H9 (cell line): ENCODE data around the gene KRT86. TPM values are rescaled to one million over a fixed set of nuclear protein-coding genes. Genes with fewer than 3 reads are reported as not detected.

Experiments used
- DNase-seq: peaks from one replicate; pipeline ENCODE4 v3.0.0-alpha.2; 2017
- H2AFZ ChIP-seq: one replicate; pipeline ENCODE4 v1.6.1; 2013; ENCODE audit warnings: mild to moderate bottlenecking, low read length, control low read depth, moderate library complexity
- H2AK5ac ChIP-seq: 2 replicates; pipeline ENCODE4 v1.6.1; 2013; ENCODE audit warnings: low read length, control low read depth, mixed read lengths; ENCODE audit not compliant: insufficient read length
- H2BK120ac ChIP-seq: one replicate; pipeline ENCODE4 v1.6.1; 2013; ENCODE audit warnings: low read depth, mild to moderate bottlenecking, low read length, control low read depth, inconsistent platforms; ENCODE audit not compliant: poor library complexity, severe bottlenecking
- H2BK12ac ChIP-seq: 2 replicates; pipeline ENCODE4 v1.6.1; 2013; ENCODE audit warnings: low read length, control low read depth, mixed read lengths, low read depth; ENCODE audit not compliant: insufficient read length
- H2BK15ac ChIP-seq: 2 replicates; pipeline ENCODE4 v1.6.1; 2013; ENCODE audit warnings: low read depth, low read length, control low read depth
- H2BK20ac ChIP-seq: one replicate; pipeline ENCODE4 v1.6.1; 2013; ENCODE audit warnings: low read depth, mild to moderate bottlenecking, low read length, control low read depth, inconsistent platforms; ENCODE audit not compliant: poor library complexity, severe bottlenecking
- H2BK5ac ChIP-seq: 2 replicates; pipeline ENCODE4 v1.6.1; 2013; ENCODE audit warnings: low read length, control low read depth, mixed read lengths; ENCODE audit not compliant: insufficient read length
- H3K14ac ChIP-seq: 2 replicates; pipeline ENCODE4 v1.6.1; 2013; ENCODE audit warnings: low read length, control low read depth; ENCODE audit not compliant: insufficient read depth
- H3K18ac ChIP-seq: 2 replicates; pipeline ENCODE4 v1.6.1; 2013; ENCODE audit warnings: low read depth, mild to moderate bottlenecking, mixed read lengths, low read length, control low read depth; ENCODE audit not compliant: insufficient read length
- H3K23ac ChIP-seq: 2 replicates; pipeline ENCODE4 v1.6.1; 2013; ENCODE audit warnings: low read length, control low read depth, mixed read lengths, low read depth; ENCODE audit not compliant: insufficient read length
- H3K23me2 ChIP-seq: 2 replicates; pipeline ENCODE4 v1.6.1; 2013; ENCODE audit warnings: low read depth, mild to moderate bottlenecking, mixed read lengths, low read length, control low read depth; ENCODE audit not compliant: insufficient read length, poor library complexity, severe bottlenecking
- H3K27ac ChIP-seq: 2 replicates; pipeline ENCODE4 v1.5.1; 2013; ENCODE audit warnings: low read length, control low read depth, mixed read lengths, low read depth; ENCODE audit not compliant: insufficient read length
- H3K27me3 ChIP-seq: 2 replicates; pipeline ENCODE4 v1.6.1; 2013; ENCODE audit warnings: low read length, control low read depth, inconsistent platforms; ENCODE audit not compliant: insufficient read depth
- H3K4ac ChIP-seq: 2 replicates; pipeline ENCODE4 v1.6.1; 2013; ENCODE audit warnings: low read depth, mild to moderate bottlenecking, control low read depth, inconsistent platforms, low read length, moderate library complexity
- H3K4me1 ChIP-seq: 2 replicates; pipeline ENCODE4 v1.6.1; 2013; ENCODE audit warnings: low read length, control low read depth, inconsistent platforms; ENCODE audit not compliant: insufficient read depth
- H3K4me2 ChIP-seq: 2 replicates; pipeline ENCODE4 v1.6.1; 2013; ENCODE audit warnings: low read length, control low read depth, mixed read lengths; ENCODE audit not compliant: insufficient read length, insufficient read depth
- H3K56ac ChIP-seq: 2 replicates; pipeline ENCODE4 v1.6.1; 2013; ENCODE audit warnings: low read depth, mild to moderate bottlenecking, mixed read lengths, low read length, control low read depth; ENCODE audit not compliant: insufficient read length
- H3K79me1 ChIP-seq: 2 replicates; pipeline ENCODE4 v1.6.1; 2013; ENCODE audit warnings: low read depth, mild to moderate bottlenecking, moderate library complexity, low read length, control low read depth, inconsistent platforms; ENCODE audit not compliant: insufficient read depth, poor library complexity, severe bottlenecking
- H3K79me2 ChIP-seq: 2 replicates; pipeline ENCODE4 v1.6.1; 2013; ENCODE audit warnings: low read length, control low read depth, inconsistent platforms; ENCODE audit not compliant: insufficient read depth
- H3K9ac ChIP-seq: 2 replicates; pipeline ENCODE4 v1.6.1; 2013; ENCODE audit warnings: low read length, control low read depth, mixed read lengths; ENCODE audit not compliant: insufficient read length; ENCODE audit errors: extremely low read depth
- H3K9me3 ChIP-seq: one replicate; pipeline ENCODE4 v1.6.1; 2013; ENCODE audit warnings: low read depth, low read length, inconsistent platforms; ENCODE audit not compliant: control insufficient read depth
- H3T11ph ChIP-seq: one replicate; pipeline ENCODE4 v1.6.1; 2013; ENCODE audit warnings: mild to moderate bottlenecking, low read length, control low read depth, inconsistent platforms
- H4K20me1 ChIP-seq: one replicate; pipeline ENCODE4 v1.6.1; 2013; ENCODE audit not compliant: control insufficient read depth, insufficient read length, insufficient read depth
- H4K5ac ChIP-seq: 2 replicates; pipeline ENCODE4 v1.6.1; 2013; ENCODE audit warnings: low read depth, mild to moderate bottlenecking, mixed read lengths, low read length, control low read depth; ENCODE audit not compliant: insufficient read length
- H4K8ac ChIP-seq: replicated peaks from 2 replicates; pipeline ENCODE4 v1.6.1; 2013; ENCODE audit warnings: low read length, control low read depth, mixed read lengths, low read depth; ENCODE audit not compliant: insufficient read length
- H4K91ac ChIP-seq: 2 replicates; pipeline ENCODE4 v1.6.1; 2013; ENCODE audit warnings: low read depth, mild to moderate bottlenecking, moderate library complexity, mixed read lengths, low read length, control low read depth; ENCODE audit not compliant: insufficient read length
- H3K27ac Mint-ChIP-seq, 3 experiments: 2 replicates in 2 of 3; 3 replicates in 1 of 3; pipeline ENCODE4 v1.8.0; 2020 to 2021; ENCODE audit warnings: mixed read lengths in 3 of 3, mild to moderate bottlenecking in 1 of 3, moderate library complexity in 1 of 3
- H3K27me3 Mint-ChIP-seq: 2 replicates; pipeline ENCODE4 v1.8.0; 2021; ENCODE audit warnings: low read depth, mild to moderate bottlenecking, moderate library complexity, mixed read lengths
- H3K36me3 Mint-ChIP-seq, 3 experiments: 2 replicates in 2 of 3; 3 replicates in 1 of 3; pipeline ENCODE4 v1.8.0; 2020 to 2021; ENCODE audit warnings: low read depth in 3 of 3, mixed read lengths in 3 of 3; ENCODE audit not compliant: insufficient read depth in 1 of 3
- H3K4me1 Mint-ChIP-seq, 2 experiments: 2 replicates each; pipeline ENCODE4 v1.8.0; 2020; ENCODE audit warnings: mixed read lengths in 2 of 2
- H3K4me3 Mint-ChIP-seq, 2 experiments: 2 replicates in 1 of 2; 3 replicates in 1 of 2; pipeline ENCODE4 v1.8.0; 2020 to 2021; ENCODE audit warnings: mild to moderate bottlenecking in 2 of 2, mixed read lengths in 2 of 2, moderate library complexity in 1 of 2
- H3K9me3 Mint-ChIP-seq, 2 experiments: 2 replicates in 1 of 2; 3 replicates in 1 of 2; pipeline ENCODE4 v1.8.0; 2020; ENCODE audit warnings: mild to moderate bottlenecking in 2 of 2, mixed read lengths in 2 of 2, moderate library complexity in 1 of 2
- CTCF ChIP-seq: fragments of 200-600 bp; sonication (generic); conservative IDR thresholded peaks from 3 replicates; pipeline ENCODE4 v1.8.0; 2021; ENCODE audit warnings: antibody characterized with exemption, mild to moderate bottlenecking
- WGBS: extraction: QIAGEN DNeasy Blood & Tissue Kit; methylation state at CpG from one replicate; pipeline ENCODE4 v1.1.7; 2013; ENCODE audit warnings: missing lambda C conversion rate, low lambda C conversion rate, mixed read lengths; ENCODE audit not compliant: insufficient read length; ENCODE audit errors: extremely low coverage; 5-methylcytosine and 5-hydroxymethylcytosine counted together
- total RNA-seq: library from RNA; stranded (reverse); gene quantifications from 2 replicates; pipeline ENCODE4 v1.2.1, GENCODE V29; 2021

Gene KRT86
- total RNA-seq, 1 experiment from 2014 or later = not detected

- no peak overlapping the region for H2BK15ac ChIP-seq
- Mint-ChIP-seq H3K27ac (no peak overlapping the region), H3K4me3 (no peak overlapping the region), H3K36me3 (no peaks in the 10 kb centered on the region), H3K27me3 (peaks cover 1% of the 10 kb centered on the region; the same call in 1 of the 2 replicates), H3K9me3 (no peaks in the 10 kb centered on the region), H3K4me1 (peaks cover 9 to 10% of the 10 kb centered on the region in 2 experiments)
- no peak overlapping the region for H4K91ac ChIP-seq
- H2BK5ac ChIP-seq = no peak overlapping the region
- H3K4ac ChIP-seq = no peak overlapping the region
- H3K4me1 ChIP-seq = no peaks in the 10 kb centered on the region
- no peak for DNase-seq
- no peak overlapping the region for H3K18ac ChIP-seq
- no peak for TF ChIP-seq CTCF
- H3K4me2 ChIP-seq = no peak overlapping the region
- no peak overlapping the region for H2AK5ac ChIP-seq
- H3K27me3 ChIP-seq = no peaks in the 10 kb centered on the region
- no peak overlapping the region for H2BK12ac ChIP-seq
- no peaks in the 10 kb centered on the region for H3K79me2 ChIP-seq
- H3K9ac ChIP-seq = no peak overlapping the region
- no CpG with 5 or more reads among the region's 3 CpGs for WGBS
- no peak overlapping the region for H2BK120ac ChIP-seq
- H2AFZ ChIP-seq = no peak overlapping the region
- no peak overlapping the region for H3K23ac ChIP-seq
- no peak overlapping the region for H3K56ac ChIP-seq
- no peak overlapping the region for H3T11ph ChIP-seq
- H4K8ac ChIP-seq = no peak overlapping the region
- H3K14ac ChIP-seq = no peak overlapping the region
- H3K9me3 ChIP-seq = no peaks in the 10 kb centered on the region
- no peaks in the 10 kb centered on the region for H4K20me1 ChIP-seq
- no peak overlapping the region for H4K5ac ChIP-seq
- H3K79me1 ChIP-seq = no peaks in the 10 kb centered on the region
- no peaks in the 10 kb centered on the region for H3K23me2 ChIP-seq
- no peak overlapping the region for H2BK20ac ChIP-seq
- no peak overlapping the region for H3K27ac ChIP-seq
Measured at GRCh38 chr12:52334185-52334584, 59.7 kb downstream of the KRT86 start.
